GM18873 (cell line): Measurements from ENCODE around the gene DDX28.
"Not testable (repeated sequence)": the region's sequence is repeated elsewhere in the genome, so short reads cannot be mapped to it uniquely, and the experiment has no call there.

ENCODE experiments used
- ATAC-seq: cut with Tn5 transposase; IDR thresholded peaks from one replicate; pipeline ENCODE4 v1.9.1; 2021; ENCODE audit warnings: mild to moderate bottlenecking, moderate library complexity, moderate number of reproducible peaks; ENCODE audit not compliant: unreplicated experiment, low FRiP score

DDX28 gene

DNA sequence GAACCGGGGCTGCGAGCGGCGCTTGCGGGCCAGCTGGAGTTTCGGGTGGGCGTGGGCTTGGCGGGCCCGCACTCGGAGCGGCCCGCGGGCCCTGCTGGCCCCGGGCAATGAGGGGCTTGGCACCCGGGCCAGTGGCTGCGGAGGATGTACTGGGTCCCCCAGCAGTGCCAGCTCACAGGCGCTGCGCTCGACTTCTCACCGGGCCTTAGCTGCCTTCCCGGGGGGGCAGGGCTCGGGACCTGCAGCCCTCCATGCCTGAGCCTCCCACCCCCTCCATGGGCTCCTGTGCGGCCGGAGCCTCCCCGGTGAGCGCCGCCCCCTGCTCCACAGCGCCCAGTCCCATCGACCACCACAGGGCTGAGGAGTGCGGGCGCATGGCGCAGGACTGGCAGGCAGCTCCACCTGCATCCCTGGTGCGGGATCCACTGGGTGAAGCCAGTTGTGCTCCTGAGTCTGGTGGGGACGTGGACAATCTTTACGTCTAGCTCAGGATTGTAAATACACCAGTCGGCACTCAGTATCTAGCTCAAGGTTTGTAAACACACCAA lies 24.7 kb downstream of the DDX28 start:
- not testable (repeated sequence) for ATAC-seq

DNA sequence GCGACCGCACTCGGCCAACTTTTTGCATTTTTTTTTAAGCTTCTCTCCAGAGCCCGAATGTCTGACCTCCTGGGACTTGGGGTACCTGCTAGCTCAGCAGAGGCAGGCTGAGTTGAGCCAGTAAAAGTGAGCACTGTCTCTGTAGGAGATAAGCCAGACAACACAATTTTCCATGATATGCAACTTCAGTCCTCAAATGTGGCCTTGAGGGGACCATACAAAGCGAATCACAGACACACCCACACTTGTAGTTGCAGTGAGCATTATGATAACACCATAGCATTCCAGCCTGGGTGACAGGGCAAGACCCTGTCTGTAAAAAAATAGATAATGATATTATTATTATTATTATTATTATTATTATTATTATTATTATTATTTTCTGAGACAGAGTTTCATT lies 26.4 kb downstream of the DDX28 start:
- no peak for ATAC-seq

DNA sequence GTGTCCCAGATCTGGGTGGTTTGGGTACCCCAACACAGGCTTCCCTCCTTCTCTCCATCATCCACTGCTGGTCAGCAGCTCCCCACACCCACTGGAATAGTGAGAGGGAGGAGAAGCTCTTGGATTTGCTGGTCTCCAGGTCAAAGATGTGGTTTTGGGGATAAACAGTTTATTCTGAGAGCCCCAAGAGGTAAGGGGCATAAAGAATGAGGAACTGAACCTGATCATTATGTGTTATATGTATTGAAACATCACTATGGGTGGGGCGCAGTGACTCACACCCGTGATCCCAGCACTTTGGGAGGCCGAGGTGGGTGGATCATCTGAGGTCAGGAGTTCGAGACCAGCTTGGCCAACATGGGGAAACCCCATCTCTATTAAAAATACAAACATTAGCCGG lies 27.6 kb downstream of the DDX28 start:
- ATAC-seq, result no peak

GRCh38 chr16:67994040-67994408 lies 29.0 kb downstream of the DDX28 start:
- not testable (repeated sequence) for ATAC-seq

DNA sequence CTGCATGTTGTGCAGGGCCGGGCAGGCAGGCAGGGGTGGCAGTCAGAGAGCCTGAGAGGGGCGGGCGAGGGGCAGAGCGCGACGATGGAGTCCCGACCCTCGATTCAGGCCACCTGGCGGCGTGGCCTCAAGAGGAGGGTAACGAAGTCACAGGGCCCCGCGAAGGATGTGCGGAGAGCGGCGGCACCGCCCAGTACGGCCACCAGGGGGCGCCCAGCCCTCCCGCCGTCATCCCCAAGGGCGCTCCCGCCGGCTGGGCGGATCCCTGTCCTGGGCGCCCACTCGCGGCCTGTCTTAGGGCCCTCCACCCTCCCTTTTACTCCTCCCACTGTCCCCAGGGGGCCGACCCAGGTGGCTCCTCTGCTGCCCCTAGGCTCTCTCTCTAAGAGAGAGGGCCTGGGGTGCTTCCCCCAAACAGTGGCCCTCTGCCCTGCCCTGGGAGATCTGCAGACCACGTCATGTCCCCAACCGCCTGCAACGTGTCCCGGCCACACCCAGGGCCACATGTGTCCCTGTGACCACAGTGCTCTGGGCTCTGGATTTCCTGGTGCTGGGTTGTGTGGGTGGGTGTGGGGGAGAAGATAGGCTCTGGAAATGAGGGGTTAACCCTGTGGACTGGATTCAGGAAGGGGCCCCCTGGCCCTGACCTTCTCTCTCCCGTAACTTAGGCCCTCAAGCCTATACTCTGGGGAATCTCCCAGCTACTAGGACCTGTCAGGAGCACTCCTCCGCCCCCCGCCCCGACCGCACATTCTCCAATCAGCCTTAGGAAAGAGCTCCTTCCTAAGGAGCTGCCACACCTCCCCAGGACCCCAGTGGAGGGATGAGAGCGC lies 29.6 kb downstream of the DDX28 start:
- peak; percentile 61 for ATAC-seq

- ATAC-seq, result no peak
These were observed 30.3 kb downstream of the DDX28 start for GRCh38 chr16:67992661-67993206.

GRCh38 chr16:67990018-67990386 lies 33.0 kb downstream of the DDX28 start:
- no peak for ATAC-seq

- ATAC-seq, result no peak
These were observed 33.6 kb downstream of the DDX28 start for GRCh38 chr16:67989322-67990017.

DNA sequence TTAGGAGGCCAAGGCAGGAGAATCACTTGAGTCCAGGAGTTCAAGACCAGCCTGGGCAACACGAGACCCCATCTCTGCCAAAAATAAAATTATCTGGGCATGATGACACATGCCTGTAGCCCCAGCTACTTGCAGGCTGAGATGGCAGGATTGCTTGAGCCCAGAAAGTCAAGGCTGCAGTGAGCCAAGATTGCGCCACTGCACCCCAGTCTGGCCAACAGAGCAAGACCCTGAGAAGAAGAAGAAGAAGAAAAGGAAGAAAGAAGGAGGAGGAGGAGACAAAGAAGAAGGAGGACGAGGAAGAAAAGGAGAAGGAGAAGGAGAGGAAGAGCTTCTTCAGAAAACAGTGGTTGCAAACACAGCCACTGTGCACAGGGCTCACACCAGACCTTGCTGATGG lies 34.4 kb downstream of the DDX28 start:
- no peak for ATAC-seq

DNA sequence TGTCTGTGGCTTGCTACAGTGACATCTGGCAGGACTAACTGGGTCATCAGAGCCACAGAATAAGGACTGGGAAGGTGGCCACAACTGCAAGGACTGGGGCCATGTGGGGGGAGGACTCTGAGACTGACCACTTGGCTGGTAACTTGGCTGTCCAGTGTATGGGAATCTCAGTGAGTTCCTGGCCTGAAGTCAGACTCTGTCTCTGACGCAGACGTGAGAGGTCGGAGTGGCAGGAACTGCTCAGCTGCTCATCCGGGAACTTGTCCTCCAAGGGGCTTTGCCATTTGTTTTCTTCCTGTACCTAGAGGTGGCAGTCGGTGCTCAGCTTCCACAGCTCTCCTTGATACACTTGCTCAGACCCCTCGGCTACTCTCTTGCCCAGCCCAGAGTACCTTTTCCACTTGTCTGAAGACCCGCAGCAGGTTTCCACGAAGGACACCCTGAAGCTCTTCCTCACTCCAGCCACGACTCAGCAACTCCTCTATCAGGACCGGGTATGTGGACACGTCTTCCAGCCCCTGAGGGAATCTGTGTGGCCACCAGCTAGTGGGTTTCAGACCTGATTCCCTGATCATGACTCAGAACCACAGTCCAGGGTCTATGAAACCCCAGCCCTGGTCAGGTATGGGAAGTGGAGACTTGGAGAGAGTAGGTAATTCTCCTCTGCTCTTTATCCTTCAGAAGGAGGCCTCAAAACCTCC lies 35.4 kb downstream of the DDX28 start:
- ATAC-seq, result no peak

- no peak for ATAC-seq
These were observed 36.1 kb downstream of the DDX28 start for GRCh38 chr16:67986949-67987348.

DNA sequence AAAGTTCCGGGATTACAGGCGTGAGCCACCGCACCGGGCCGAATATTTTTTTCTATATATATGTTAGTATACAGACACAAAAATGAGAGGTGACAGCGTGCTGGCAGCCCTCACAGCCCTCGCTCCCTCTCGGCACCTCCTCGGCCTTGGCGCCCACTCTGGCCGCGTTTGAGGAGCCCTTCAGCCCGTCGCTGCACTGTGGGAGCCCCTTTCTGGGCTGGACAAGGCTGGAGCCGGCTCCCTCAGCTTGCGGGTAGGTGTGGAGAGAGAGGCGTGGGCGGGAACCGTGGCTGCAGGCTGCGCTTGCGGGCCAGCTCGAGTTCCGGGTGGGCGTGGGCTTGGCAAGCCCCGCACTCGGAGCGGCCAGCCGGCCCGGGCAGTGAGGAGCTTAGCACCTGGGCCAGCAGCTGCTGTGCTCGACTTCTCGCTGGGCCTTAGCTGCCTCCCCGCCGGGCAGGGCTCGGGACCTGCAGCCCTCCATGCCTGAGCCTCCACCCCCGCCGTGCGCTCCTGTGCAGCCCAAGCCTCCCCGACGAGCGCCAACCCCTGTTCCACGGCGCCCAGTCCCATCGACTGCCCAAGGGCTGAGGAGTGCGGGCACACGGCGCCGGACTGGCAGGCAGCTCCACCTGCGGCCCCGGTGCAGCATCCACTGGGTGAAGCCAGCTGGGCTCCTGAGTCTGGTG lies 40.9 kb downstream of the DDX28 start:
- no peak for ATAC-seq

GRCh38 chr16:67979955-67980678 lies 42.9 kb downstream of the DDX28 start, which contains the start of gene DPEP3:
TSS of gene DPEP3 (minus strand) at chr16:67980499. CDS start at chr16:67980380, 119 bp downstream.
- no peak for ATAC-seq

DNA sequence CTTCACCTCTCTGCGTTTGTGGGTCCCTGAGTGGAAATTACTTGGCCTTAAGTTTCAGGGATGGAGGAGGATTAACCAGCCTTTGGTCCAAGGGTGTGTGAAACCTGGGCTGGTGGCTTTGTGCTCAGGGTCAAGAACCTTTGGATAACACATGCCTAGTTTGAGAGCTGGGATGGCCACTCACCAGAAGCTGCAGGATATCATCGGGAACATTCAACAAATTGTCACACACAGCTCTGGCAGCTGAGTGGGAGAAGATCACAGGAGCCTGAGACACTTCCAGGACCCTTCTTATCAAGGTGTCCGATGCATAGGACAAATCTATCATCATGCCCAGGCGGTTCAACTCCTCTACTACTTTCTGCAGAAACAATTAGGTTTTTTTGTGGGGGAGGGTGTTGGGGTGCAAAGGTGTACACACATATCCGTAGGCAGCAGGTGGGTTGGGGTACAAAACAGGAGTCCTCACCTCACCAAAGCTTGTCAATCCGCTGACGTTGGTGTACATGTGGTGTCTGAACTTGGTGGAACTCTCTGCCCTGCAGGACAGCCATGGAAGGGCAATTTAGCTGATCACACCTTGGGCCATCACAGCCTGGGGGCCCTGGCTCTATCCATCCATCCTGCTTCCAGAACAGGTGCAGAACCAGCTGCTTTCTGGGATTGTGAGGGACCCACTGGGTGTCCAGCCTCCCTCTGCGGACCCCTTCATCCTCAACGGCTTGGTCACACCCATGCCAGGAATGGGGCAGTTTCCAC lies 45.4 kb downstream of the DDX28 start:
- no peak for ATAC-seq

- no peak for ATAC-seq
These were observed 46.0 kb downstream of the DDX28 start for GRCh38 chr16:67977005-67977404.

- ATAC-seq, result no peak
These were observed 46.8 kb downstream of the DDX28 start for GRCh38 chr16:67976205-67976604.

DNA sequence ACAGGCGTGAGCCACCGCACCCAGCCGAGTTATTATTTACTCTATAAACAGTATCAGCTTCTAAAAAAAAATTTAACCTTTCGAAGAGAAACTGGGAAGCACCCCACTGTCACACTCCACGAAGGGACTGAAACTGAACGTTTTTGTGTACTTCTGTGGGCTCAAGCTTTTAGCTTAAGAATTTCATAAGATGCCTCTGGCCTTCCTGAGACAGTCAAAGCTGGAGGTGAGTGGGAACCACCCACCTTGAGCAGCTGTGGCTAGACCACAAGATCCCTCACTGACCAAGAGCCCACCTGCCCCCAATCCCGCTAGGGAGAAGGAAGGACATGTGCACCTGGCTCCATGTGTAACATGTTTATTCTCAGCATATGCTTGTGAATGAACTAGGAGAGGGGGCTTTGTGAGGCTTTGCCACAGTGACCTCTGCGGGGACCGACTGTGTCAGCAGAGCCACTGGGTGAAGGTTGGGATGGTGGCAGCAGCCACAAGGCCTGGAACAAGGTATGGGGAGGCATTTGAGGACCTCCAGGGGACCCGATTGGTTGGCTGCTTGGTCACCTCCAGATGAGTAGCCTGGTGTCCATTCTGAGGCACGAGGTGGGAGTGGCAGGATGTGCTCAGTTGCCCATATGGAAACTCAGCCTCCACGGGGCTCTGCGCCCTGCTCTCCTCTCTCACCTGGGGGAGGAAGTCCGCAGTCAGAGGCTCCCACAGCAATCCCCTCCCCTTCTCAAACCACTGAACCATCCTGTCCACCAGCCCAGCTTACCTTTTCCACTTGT lies 47.5 kb downstream of the DDX28 start:
- no peak for ATAC-seq

DNA sequence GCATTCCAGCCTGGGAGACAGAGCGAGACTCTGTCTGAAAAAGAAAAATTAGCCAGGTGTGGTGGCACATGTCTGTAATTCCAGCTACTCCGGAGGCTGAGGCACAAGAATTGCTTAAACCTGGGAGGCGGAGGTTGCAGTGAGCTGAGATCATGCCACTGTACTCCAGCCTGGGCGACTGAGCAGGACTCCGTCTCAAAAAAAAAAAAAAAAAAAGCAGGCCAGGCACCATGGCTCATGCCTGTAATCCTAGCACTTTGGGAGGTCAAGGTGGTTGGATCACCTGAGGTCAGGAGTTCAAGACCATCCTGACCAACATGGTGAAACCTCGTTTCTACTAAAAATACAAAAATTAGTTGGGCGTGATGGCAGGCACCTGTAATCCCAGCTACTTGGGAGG lies 50.7 kb downstream of the DDX28 start:
- ATAC-seq, result not testable (repeated sequence)
